ENCODE results near the gene KIF25.

KIF25 gene

GRCh38 chr6:168090064-168090690, 92.7 kb downstream of the KIF25 start:
- DNase-seq (ENCODE audit: insufficient read length, low spot score) = no peak
- FAIRE-seq = no peak
- no peak for TF ChIP-seq CTCF (IDR thresholded peaks at IDR 0.05; ENCODE audit: insufficient read depth, missing control alignments)

- TF ChIP-seq CTCF (IDR thresholded peaks at IDR 0.05; ENCODE audit: insufficient read depth, missing control alignments) = no peak
- FAIRE-seq = no peak
- DNase-seq (ENCODE audit: insufficient read length, low spot score) = no peak
Observed at GRCh38 chr6:168090706-168091105, 93.2 kb downstream of the KIF25 start.

GRCh38 chr6:168091381-168092264, 94.2 kb downstream of the KIF25 start:
- no peak for TF ChIP-seq CTCF (IDR thresholded peaks at IDR 0.05; ENCODE audit: insufficient read depth, missing control alignments)
- DNase-seq (ENCODE audit: insufficient read length, low spot score) (no peak), FAIRE-seq (no peak)

DNA sequence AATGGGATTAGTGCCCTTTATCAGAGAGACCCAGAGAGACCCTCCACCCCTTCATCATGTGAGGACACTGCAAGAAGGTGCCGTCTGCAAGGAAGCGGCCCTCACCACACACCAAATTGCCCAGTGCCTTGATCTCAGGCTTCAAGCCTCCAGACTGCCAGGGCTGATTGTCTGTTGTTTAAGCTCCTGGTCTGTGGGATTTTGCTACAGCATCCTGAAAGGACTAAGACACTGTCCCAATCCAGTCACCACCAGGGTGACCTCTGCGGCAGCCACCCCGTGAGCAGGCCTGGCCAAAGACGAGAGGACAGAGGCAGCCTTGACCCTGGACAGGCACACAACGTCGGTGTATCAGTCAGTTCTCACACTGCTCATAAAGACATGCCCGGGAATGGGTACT, 95.1 kb downstream of the KIF25 start:
- no peak for TF ChIP-seq CTCF (IDR thresholded peaks at IDR 0.05; ENCODE audit: insufficient read depth, missing control alignments)
- DNase-seq (ENCODE audit: insufficient read length, low spot score) (no peak), FAIRE-seq (no peak)

GRCh38 chr6:168093071-168093505, 95.6 kb downstream of the KIF25 start:
- TF ChIP-seq CTCF (IDR thresholded peaks at IDR 0.05; ENCODE audit: insufficient read depth, missing control alignments) = no peak
- no peak for DNase-seq (ENCODE audit: insufficient read length, low spot score)
- no peak for FAIRE-seq

DNA sequence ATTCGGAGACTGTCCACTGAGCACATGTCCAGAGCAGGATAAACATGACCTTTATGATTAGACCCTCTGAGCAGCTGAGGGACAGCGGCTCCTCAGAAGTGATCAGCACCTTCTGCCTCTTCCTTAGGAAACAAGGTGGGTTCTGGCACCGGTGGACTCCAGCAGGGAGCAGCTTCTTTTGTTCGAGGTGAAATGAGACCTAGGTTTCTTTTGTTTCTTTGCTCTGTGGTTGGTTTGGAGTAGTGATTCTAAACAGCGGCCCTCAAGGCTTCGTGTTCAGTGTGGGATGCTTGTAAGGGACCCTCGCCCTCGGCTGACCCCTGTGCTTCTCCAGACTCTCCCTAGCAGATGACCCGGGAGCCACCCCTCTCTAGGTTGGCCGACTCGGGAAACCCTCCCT, 96.2 kb downstream of the KIF25 start:
- no peak for DNase-seq (ENCODE audit: insufficient read length, low spot score)
- FAIRE-seq = no peak
- TF ChIP-seq CTCF (IDR thresholded peaks at IDR 0.05; ENCODE audit: insufficient read depth, missing control alignments) = no peak
